ENCODE results near the gene AQP6. TPM values are rescaled to one million over a fixed set of nuclear protein-coding genes. Genes with fewer than 3 reads are reported as not detected.

Gene AQP6
- total RNA-seq, 1 donor from 2014 or later = 0.29 TPM

DNA sequence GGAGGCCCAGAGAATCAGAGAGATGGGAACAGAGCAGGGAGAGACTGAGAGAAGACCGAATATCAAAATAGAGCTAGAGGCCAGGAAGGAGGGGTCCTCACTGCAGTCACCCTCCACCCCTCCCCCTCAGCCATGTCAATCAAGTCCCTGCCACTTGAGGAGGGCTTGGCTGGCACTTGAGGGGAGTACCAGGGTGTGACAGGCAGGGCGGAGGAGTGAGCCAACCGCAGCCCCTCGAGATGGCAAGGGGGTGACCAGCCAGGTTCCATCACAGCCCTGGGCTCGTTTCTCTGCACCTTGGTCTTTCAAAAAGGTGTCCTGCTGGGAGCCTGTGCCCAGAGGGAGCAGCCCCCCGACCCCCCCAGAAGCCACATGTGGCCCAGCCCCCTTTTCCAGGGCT lies 6.9 kb upstream of the AQP6 start:
- no peak overlapping the region for H3K27ac Mint-ChIP-seq
- no peak for TF ChIP-seq CTCF (IDR thresholded peaks at IDR 0.05; ENCODE audit: unreplicated experiment)
- no peaks in the 10 kb centered on the region for H3K4me1 Mint-ChIP-seq (ENCODE audit: low read depth)
- H3K9me3 Mint-ChIP-seq (ENCODE audit: low read depth) = no peaks in the 10 kb centered on the region
- H3K4me3 Mint-ChIP-seq (ENCODE audit: low read depth) = no peak overlapping the region
- DNase-seq (ENCODE audit: low spot score, unreplicated experiment) = no peak
- H3K36me3 Mint-ChIP-seq (ENCODE audit: insufficient read depth) = no peaks in the 10 kb centered on the region
- peaks cover 39% of the 10 kb centered on the region for H3K27me3 Mint-ChIP-seq

GRCh38 chr12:49966511-49967041 lies 6.2 kb upstream of the AQP6 start:
- peaks cover 39% of the 10 kb centered on the region for H3K27me3 Mint-ChIP-seq
- no peak overlapping the region for H3K27ac Mint-ChIP-seq
- H3K4me1 Mint-ChIP-seq (ENCODE audit: low read depth) = no peaks in the 10 kb centered on the region
- H3K4me3 Mint-ChIP-seq (ENCODE audit: low read depth) = no peak overlapping the region
- H3K9me3 Mint-ChIP-seq (ENCODE audit: low read depth) = no peaks in the 10 kb centered on the region
- H3K36me3 Mint-ChIP-seq (ENCODE audit: insufficient read depth) = no peaks in the 10 kb centered on the region
- TF ChIP-seq CTCF (IDR thresholded peaks at IDR 0.05; ENCODE audit: unreplicated experiment) = no peak
- DNase-seq (ENCODE audit: low spot score, unreplicated experiment) = no peak

GRCh38 chr12:49967042-49967776 lies 5.5 kb upstream of the AQP6 start:
- Mint-ChIP-seq H3K4me1 (ENCODE audit: low read depth) (no peaks in the 10 kb centered on the region), H3K36me3 (ENCODE audit: insufficient read depth) (no peaks in the 10 kb centered on the region), H3K4me3 (ENCODE audit: low read depth) (no peak overlapping the region), H3K27ac (no peak overlapping the region), H3K27me3 (peaks cover 39% of the 10 kb centered on the region), H3K9me3 (ENCODE audit: low read depth) (no peaks in the 10 kb centered on the region)
- DNase-seq (ENCODE audit: low spot score, unreplicated experiment) = peak; percentile 90
- TF ChIP-seq CTCF (IDR thresholded peaks at IDR 0.05; ENCODE audit: unreplicated experiment) = peak; percentile 70

DNA sequence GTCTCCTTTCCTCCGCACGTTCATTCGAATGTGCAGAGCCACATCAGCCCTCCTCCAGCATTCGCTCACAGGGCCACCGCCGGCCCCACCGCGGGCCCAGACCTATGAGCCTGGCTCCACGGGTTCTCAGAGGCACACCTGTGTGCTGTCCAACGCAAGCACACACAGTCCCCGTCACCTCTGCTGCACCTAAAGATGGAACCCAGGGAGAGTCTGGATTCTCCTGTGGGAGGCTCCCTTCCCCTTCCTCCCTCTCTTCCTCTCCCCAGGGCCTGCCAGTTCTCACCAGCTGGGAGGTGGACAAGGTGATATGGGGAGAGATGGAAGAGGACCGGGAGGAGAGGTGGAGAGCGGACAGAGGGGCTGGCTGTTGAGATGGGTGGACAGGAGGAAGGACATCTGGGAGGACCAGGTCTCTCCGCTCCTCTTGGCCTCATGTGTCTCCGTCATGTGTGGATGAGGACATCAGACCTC lies 4.9 kb upstream of the AQP6 start:
- no peaks in the 10 kb centered on the region for H3K9me3 Mint-ChIP-seq (ENCODE audit: low read depth)
- no peak overlapping the region for H3K4me3 Mint-ChIP-seq (ENCODE audit: low read depth)
- TF ChIP-seq CTCF (IDR thresholded peaks at IDR 0.05; ENCODE audit: unreplicated experiment) = no peak
- H3K27ac Mint-ChIP-seq = no peak overlapping the region
- H3K36me3 Mint-ChIP-seq (ENCODE audit: insufficient read depth) = no peaks in the 10 kb centered on the region
- DNase-seq (ENCODE audit: low spot score, unreplicated experiment) = no peak
- no peaks in the 10 kb centered on the region for H3K4me1 Mint-ChIP-seq (ENCODE audit: low read depth)
- H3K27me3 Mint-ChIP-seq = peaks cover 41% of the 10 kb centered on the region

GRCh38 chr12:49968471-49968870 lies 4.3 kb upstream of the AQP6 start:
- no peaks in the 10 kb centered on the region for H3K9me3 Mint-ChIP-seq (ENCODE audit: low read depth)
- H3K36me3 Mint-ChIP-seq (ENCODE audit: insufficient read depth) = no peaks in the 10 kb centered on the region
- no peak for DNase-seq (ENCODE audit: low spot score, unreplicated experiment)

More at GRCh38 chr12:49968471-49968870, 4.3 kb upstream of the AQP6 start:
- Mint-ChIP-seq H3K27ac (no peak overlapping the region), H3K4me3 (ENCODE audit: low read depth) (no peak overlapping the region), H3K27me3 (peaks cover 40% of the 10 kb centered on the region), H3K4me1 (ENCODE audit: low read depth) (no peaks in the 10 kb centered on the region)
- TF ChIP-seq CTCF (IDR thresholded peaks at IDR 0.05; ENCODE audit: unreplicated experiment) = no peak
